GM12801 (cell line): ENCODE measurements around the gene AP2A1.

Source experiments
- TF ChIP-seq, protein P1 (sequence below): IDR thresholded peaks from one replicate; pipeline ENCODE4 v1.5.1; 2011; ENCODE audit warnings: control low read depth; ENCODE audit not compliant: insufficient read length; ENCODE audit errors: extremely low read depth

AP2A1 gene

DNA sequence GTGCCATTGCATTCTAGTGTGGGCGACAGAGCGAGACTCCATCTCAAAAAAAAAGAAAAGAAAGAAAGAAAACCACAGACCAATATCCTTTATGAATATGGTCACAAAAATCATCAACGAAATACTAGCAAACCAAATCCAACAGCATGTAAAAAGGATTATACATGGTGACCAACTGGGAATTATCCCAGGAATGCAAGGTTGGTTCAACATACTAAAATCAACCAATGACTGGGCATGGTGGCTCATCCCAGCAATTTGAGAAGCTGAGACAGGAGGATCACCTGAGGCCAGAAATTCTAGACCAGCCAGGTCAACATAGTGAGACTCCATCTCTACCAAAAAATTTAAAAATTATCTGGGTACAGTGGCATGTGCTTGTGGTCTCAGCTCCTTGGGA is 10.8 kb upstream of the AP2A1 start:
- TF ChIP-seq, protein P1, sequence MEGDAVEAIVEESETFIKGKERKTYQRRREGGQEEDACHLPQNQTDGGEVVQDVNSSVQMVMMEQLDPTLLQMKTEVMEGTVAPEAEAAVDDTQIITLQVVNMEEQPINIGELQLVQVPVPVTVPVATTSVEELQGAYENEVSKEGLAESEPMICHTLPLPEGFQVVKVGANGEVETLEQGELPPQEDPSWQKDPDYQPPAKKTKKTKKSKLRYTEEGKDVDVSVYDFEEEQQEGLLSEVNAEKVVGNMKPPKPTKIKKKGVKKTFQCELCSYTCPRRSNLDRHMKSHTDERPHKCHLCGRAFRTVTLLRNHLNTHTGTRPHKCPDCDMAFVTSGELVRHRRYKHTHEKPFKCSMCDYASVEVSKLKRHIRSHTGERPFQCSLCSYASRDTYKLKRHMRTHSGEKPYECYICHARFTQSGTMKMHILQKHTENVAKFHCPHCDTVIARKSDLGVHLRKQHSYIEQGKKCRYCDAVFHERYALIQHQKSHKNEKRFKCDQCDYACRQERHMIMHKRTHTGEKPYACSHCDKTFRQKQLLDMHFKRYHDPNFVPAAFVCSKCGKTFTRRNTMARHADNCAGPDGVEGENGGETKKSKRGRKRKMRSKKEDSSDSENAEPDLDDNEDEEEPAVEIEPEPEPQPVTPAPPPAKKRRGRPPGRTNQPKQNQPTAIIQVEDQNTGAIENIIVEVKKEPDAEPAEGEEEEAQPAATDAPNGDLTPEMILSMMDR: no peak

DNA sequence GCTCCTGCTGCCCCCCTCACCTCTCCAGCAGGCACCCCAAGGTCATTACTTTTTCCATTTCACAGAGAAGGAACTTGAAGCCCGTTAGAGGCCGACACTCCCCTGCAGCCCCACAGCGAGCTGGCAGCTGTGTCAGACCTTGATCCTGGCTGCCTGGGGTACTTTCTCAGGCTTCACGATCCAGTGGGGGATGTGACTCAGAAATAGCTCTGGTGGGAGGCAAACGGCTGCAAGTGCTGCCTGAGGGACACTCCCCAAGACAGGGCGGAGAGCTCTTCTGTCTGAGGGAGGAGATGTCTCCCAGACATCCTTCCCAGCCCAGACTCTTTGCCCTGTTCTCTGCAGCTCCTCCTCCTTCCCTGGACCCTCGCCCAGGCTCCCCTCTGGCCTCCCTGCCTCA is 8.5 kb upstream of the AP2A1 start:
- TF ChIP-seq, protein P1: no peak

DNA sequence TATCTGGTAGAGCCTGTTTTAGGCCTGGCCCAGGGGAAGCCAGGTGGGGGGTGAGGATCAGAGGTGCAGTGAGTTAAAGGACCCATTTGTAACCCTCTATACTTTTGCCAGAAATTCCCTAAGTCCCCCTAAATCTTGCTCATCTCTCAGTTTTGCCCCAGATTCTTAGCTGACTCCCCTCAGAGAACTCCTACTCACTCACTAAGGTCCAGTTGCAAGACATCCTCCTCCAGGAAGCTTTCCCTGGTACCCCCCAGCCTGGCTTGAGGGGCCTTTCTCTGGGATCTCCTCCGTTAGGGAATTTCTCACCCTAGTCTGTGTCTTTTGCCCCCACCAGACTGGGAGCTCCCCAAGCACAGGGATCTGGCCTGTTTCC is 5.6 kb upstream of the AP2A1 start:
- TF ChIP-seq, protein P1: no peak

DNA sequence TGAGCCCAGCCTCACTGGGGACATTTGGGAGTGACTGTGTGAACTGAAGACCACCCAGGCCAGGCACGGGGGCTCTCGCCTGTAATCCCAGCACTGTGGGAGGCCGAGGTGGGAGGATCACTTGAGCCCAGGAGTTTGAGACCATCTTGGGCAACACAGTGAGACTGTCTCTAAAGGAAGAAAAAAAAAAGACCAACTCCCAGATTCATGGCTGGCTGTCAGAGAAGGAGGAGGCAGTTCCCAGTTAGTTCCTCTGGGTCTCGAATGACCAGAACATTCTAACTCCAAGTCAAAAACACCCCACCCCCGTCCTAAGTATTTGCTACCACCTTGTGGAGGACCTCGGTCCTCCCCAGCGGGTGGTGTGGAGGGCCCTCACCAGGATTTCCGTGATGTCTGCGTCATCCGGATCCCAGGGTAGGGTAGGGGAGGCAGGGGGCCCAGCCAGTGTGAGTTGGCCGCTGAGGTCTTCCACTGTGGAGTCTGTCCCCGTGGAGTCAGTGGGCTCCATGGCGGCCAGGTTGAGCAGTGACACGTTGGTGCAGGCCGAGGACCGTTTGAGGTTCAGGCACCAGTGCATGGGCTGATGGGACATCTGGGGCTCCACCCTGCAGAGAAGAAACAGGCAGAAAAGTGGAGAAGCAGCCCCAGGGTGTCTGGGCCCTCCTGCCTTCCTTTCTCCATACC is 5.0 kb upstream of the AP2A1 start:
- TF ChIP-seq, protein P1: no peak

DNA sequence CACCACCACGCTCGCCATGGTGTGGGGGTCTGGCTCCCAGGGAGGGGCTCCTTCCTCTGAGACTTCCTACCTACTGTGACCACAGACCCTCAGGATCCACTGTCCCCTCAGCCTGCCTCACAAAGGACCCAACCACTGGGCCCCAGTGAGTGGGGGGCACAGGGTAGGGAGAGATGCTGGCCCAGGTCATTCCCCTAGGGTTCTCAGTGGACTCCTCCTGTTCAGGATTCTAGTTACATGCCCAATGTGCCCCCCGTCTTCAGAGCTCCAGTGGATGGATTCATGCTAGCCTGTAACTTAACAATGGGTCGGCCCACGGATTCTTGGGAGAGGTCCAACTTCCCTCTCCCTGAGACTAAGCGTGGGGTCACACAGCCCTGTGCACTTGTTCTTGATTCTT is 3.6 kb upstream of the AP2A1 start, which contains the start of gene TSKS:
TSS of gene TSKS (minus strand) at position 77 of the 400 bp plus-strand sequence. CDS start at position 18, 59 bp downstream.
- TF ChIP-seq, protein P1: no peak

DNA sequence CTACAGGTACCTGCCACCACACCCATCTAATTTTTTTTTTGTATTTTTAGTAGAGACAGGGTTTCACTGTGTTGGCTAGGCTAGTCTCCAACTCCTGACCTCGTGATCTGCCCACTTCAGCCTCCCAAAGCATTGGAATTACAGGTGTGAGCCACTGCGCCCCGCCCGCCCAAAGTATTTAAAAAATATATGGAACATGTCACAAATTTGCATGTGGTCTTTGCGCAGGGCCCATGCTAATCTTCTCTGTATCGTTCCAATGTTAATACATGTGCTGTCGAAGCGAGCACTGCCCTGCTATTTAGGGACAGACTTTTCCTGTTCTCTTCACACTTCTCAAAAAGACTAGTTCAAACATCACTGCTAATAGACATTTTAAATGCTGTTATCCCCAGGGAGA is 2.5 kb upstream of the AP2A1 start:
- TF ChIP-seq, protein P1: no peak

DNA sequence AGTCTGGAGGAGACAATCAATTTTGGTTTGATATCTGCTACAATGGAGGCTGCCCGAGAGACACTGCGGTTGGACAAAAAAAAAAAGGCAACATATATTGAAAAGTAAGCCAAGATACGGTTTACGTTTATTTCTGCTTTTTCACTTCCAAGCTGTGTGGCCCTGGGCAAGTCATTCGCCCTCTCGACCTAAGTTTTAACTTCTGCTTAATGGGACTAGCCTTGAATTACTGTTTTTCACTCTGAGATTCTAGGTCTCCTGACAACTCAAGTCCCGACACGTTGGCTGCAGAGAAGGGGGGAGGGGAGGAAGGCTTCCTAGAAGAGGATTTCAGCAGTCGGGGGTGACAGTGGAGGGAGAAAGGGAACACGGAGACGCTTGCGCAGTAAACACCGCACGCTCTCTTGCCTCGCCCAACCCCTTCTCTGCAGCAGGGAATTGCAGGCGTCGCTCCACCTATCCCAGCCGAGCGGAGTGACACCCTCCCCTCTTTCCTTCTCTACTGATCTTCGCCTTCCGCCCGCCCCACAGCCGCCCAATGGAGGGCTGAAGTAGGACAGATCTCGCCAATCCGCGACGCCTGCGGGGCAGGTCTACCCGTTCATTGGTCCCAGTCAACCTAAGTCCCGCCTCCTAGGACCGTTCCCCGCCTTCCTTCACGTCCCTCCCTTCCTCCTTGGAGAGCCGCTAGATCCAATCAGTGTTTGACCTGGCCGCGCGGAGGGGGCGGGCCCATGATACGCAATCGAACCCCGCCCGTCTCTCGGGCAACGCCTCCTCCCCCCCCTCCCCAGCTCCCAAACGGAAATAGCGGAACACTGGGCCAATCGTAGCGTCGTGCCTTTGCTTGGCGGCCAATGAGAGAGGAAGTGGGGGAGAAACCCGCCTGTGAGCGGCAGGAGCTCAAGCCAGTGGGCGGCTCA is 533 bp upstream of the AP2A1 start:
- TF ChIP-seq, protein P1: no peak
